Measurements from ENCODE around the gene IFITM2. TPM values are rescaled to one million over a fixed set of nuclear protein-coding genes. Genes with fewer than 3 reads are reported as not detected.
A peak's percentile ranks its signal among the peaks of the same experiment; 100 is the strongest.

Gene IFITM2
- total and polyA plus RNA-seq, 2 donors (not counting 1 experiment from before 2014, with no cell fraction given), result 72.1 to 451 TPM

GRCh38 chr11:289398-289711 lies 18.3 kb upstream of the IFITM2 start:
- CTCF ChIA-PET, result interaction anchor here (0.6 to 5.6 kb wide), 3 partner anchors 16 to 39 kb away, joined by 4 to 35 read pairs (median 5); no protein-coding TSS in a partner anchor
- peak overlapping the region; percentile 28 for H3K9ac ChIP-seq (ENCODE audit: low read length)
- no peaks in the 10 kb centered on the region for H3K9me3 ChIP-seq (ENCODE audit: control extremely low read depth in 1 of 3, control insufficient read depth in 2 of 3, insufficient read depth in 1 of 3, low read length in 2 of 3)
- WGBS (ENCODE audit: insufficient coverage), result 13% methylated on average over 3 of the region's 14 CpGs
- DNase-seq, result no peak
- H3K4me1 ChIP-seq (ENCODE audit: control insufficient read depth in 2 of 2, insufficient read depth in 2 of 2, low read length in 2 of 2), result peaks cover 18 to 25% of the 10 kb centered on the region in 2 donors
- Mint-ChIP-seq H3K27me3 (peaks cover 9% of the 10 kb centered on the region), H3K4me1 (peaks cover 20% of the 10 kb centered on the region), H3K9me3 (ENCODE audit: insufficient read depth) (no peaks in the 10 kb centered on the region), H3K4me3 (peak overlapping the region; percentile 81), H3K27ac (peak overlapping the region; percentile 83)
- TF ChIP-seq EZH2 (IDR thresholded peaks at IDR 0.05; ENCODE audit: borderline replicate concordance, insufficient read depth, low read depth, low read length, poor library complexity, severe bottlenecking), result no peak
- no peak for TF ChIP-seq CTCF (IDR thresholded peaks at IDR 0.05)
- peaks cover 8% of the 10 kb centered on the region for H3K79me2 ChIP-seq (ENCODE audit: control insufficient read depth, insufficient read depth, low read length)
- no peaks in the 10 kb centered on the region for H4K20me1 ChIP-seq (ENCODE audit: control insufficient read depth, insufficient read depth, low read length, poor library complexity, severe bottlenecking)
- no peaks in the 10 kb centered on the region for H3K36me3 ChIP-seq (replicated peaks in 1 of 2; ENCODE audit: control extremely low read depth in 1 of 2, control insufficient read depth in 1 of 2, extremely low read depth in 1 of 2, insufficient read depth in 2 of 2, low read length in 1 of 2)
- POLR2A ChIA-PET, result interaction anchor here (0.8 to 2.7 kb wide), 3 partner anchors 10 to 82 kb away, joined by 3 to 11 read pairs (median 9); partner anchors contain the start of genes BET1L and RIC8A
- H3K4me2 ChIP-seq (replicated peaks; ENCODE audit: low read depth, low read length, poor library complexity, severe bottlenecking), result peak overlapping the region; percentile 99
- no peak overlapping the region for H3K27ac ChIP-seq (ENCODE audit: low read length in 2 of 2)
- peak; percentile 7 for ATAC-seq (ENCODE audit: low read depth)
- H3K27me3 ChIP-seq (replicated peaks in 1 of 4; ENCODE audit: control extremely low read depth in 1 of 4, control insufficient read depth in 3 of 4, insufficient read depth in 4 of 4, low read length in 3 of 4), result peaks cover 0 to 22% (median 3%) of the 10 kb centered on the region in 4 experiments
- no peak overlapping the region for H2AFZ ChIP-seq (ENCODE audit: insufficient read depth, low read depth, low read length, poor library complexity, severe bottlenecking)
- peak overlapping the region in 3 of 5 experiments; percentile 29 to 63 (median 41) for H3K4me3 ChIP-seq (ENCODE audit: control extremely low read depth in 1 of 5, extremely low read depth in 1 of 5, insufficient read depth in 1 of 5, low read depth in 2 of 5, low read length in 4 of 5)
- intact Hi-C loops (cut with micrococcal nuclease), result loop anchor here (2.0 to 5.0 kb wide), 2 partner anchors 21 to 52 kb away; partner anchors contain the start of genes PSMD13 and SIRT3

Data from B cell (primary cell).